Suppressor macrophage treated with lipopolysaccharide for 4 hours (primary cell): ENCODE results near the gene MXRA7.
"Not testable (repeated sequence)": the region's sequence is repeated elsewhere in the genome, so short reads cannot be mapped to it uniquely, and the experiment has no call there.

Experiments
- DNase-seq: peaks from one replicate; pipeline ENCODE4 v3.0.0-alpha.2; 2020

MXRA7 gene

GRCh38 chr17:76640550-76641380, 70.0 kb downstream of the MXRA7 start:
- DNase-seq, result no peak

GRCh38 chr17:76638263-76638662, 72.5 kb downstream of the MXRA7 start:
- DNase-seq, result no peak

GRCh38 chr17:76636486-76637206, 74.1 kb downstream of the MXRA7 start:
- DNase-seq, result not testable (repeated sequence)

- DNase-seq, result no peak
Measured at GRCh38 chr17:76635659-76636360, 75.0 kb downstream of the MXRA7 start.

- no peak for DNase-seq
Measured at GRCh38 chr17:76635039-76635438, 75.7 kb downstream of the MXRA7 start.

GRCh38 chr17:76633628-76634328, 77.0 kb downstream of the MXRA7 start:
- DNase-seq, result no peak

GRCh38 chr17:76631821-76632565, 78.8 kb downstream of the MXRA7 start:
- DNase-seq, result no peak

GRCh38 chr17:76630151-76630550, 80.6 kb downstream of the MXRA7 start:
- no peak for DNase-seq
